ENCODE results near the gene TMEM170B.

TMEM170B gene

GRCh38 chr6:11628562-11628961 is 91.0 kb downstream of the TMEM170B start:
- no peaks in the 10 kb centered on the region for H3K79me2 ChIP-seq
- no peaks in the 10 kb centered on the region for H3K36me3 ChIP-seq (ENCODE audit: control insufficient read depth, insufficient read depth, low read length)
- H3K27ac ChIP-seq, result no peak overlapping the region
- no peaks in the 10 kb centered on the region for H3K9me3 ChIP-seq (ENCODE audit: control insufficient read depth, low read length)
- no peak for TF ChIP-seq CTCF (IDR thresholded peaks at IDR 0.05)
- H3K4me2 ChIP-seq (ENCODE audit: low read length), result no peak overlapping the region
- no peak overlapping the region for H2AFZ ChIP-seq
- peaks cover 5% of the 10 kb centered on the region for H3K4me1 ChIP-seq
- H3K27me3 ChIP-seq (ENCODE audit: control insufficient read depth, insufficient read depth, low read length), result no peaks in the 10 kb centered on the region
- H3K9ac ChIP-seq, result no peak overlapping the region
- H3K4me3 ChIP-seq (ENCODE audit: low read depth, low read length), result no peak overlapping the region

- H3K4me3 ChIP-seq (ENCODE audit: low read depth, low read length), result no peak overlapping the region
- no peak overlapping the region for H3K27ac ChIP-seq
These were observed 93.5 kb downstream of the TMEM170B start for GRCh38 chr6:11631008-11631407.

GRCh38 chr6:11631539-11631938 is 94.0 kb downstream of the TMEM170B start:
- Histone ChIP-seq H3K79me2 (no peaks in the 10 kb centered on the region), H3K27ac (no peak overlapping the region), H2AFZ (no peak overlapping the region), H3K9ac (no peak overlapping the region), H3K4me1 (no peaks in the 10 kb centered on the region), H3K36me3 (ENCODE audit: control insufficient read depth, insufficient read depth, low read length) (no peaks in the 10 kb centered on the region), H3K4me3 (ENCODE audit: low read depth, low read length) (no peak overlapping the region), H3K27me3 (ENCODE audit: control insufficient read depth, insufficient read depth, low read length) (no peaks in the 10 kb centered on the region), H3K9me3 (ENCODE audit: control insufficient read depth, low read length) (no peaks in the 10 kb centered on the region), H3K4me2 (ENCODE audit: low read length) (no peak overlapping the region)
- TF ChIP-seq CTCF (IDR thresholded peaks at IDR 0.05), result no peak

More at GRCh38 chr6:11631008-11631407, 93.5 kb downstream of the TMEM170B start:
- Histone ChIP-seq H3K9me3 (ENCODE audit: control insufficient read depth, low read length) (no peaks in the 10 kb centered on the region), H3K36me3 (ENCODE audit: control insufficient read depth, insufficient read depth, low read length) (no peaks in the 10 kb centered on the region), H2AFZ (no peak overlapping the region), H3K4me2 (ENCODE audit: low read length) (no peak overlapping the region), H3K9ac (no peak overlapping the region), H3K4me1 (no peaks in the 10 kb centered on the region), H3K27me3 (ENCODE audit: control insufficient read depth, insufficient read depth, low read length) (no peaks in the 10 kb centered on the region), H3K79me2 (no peaks in the 10 kb centered on the region)
- no peak for TF ChIP-seq CTCF (IDR thresholded peaks at IDR 0.05)

- Histone ChIP-seq H3K27me3 (ENCODE audit: control insufficient read depth, insufficient read depth, low read length) (no peaks in the 10 kb centered on the region), H2AFZ (no peak overlapping the region), H3K36me3 (ENCODE audit: control insufficient read depth, insufficient read depth, low read length) (no peaks in the 10 kb centered on the region), H3K4me3 (ENCODE audit: low read depth, low read length) (no peak overlapping the region), H3K4me2 (ENCODE audit: low read length) (no peak overlapping the region), H3K27ac (no peak overlapping the region), H3K9me3 (ENCODE audit: control insufficient read depth, low read length) (no peaks in the 10 kb centered on the region), H3K79me2 (no peaks in the 10 kb centered on the region), H3K9ac (no peak overlapping the region), H3K4me1 (no peaks in the 10 kb centered on the region)
- no peak for TF ChIP-seq CTCF (IDR thresholded peaks at IDR 0.05)
These were observed 94.7 kb downstream of the TMEM170B start for GRCh38 chr6:11632231-11632630.

- no peak overlapping the region for H3K4me3 ChIP-seq (ENCODE audit: low read depth, low read length)
- no peak overlapping the region for H3K27ac ChIP-seq
- no peaks in the 10 kb centered on the region for H3K27me3 ChIP-seq (ENCODE audit: control insufficient read depth, insufficient read depth, low read length)
- H3K9ac ChIP-seq, result no peak overlapping the region
- H3K9me3 ChIP-seq (ENCODE audit: control insufficient read depth, low read length), result no peaks in the 10 kb centered on the region
- H3K36me3 ChIP-seq (ENCODE audit: control insufficient read depth, insufficient read depth, low read length), result no peaks in the 10 kb centered on the region
- H3K79me2 ChIP-seq, result no peaks in the 10 kb centered on the region
- no peak overlapping the region for H2AFZ ChIP-seq
- H3K4me2 ChIP-seq (ENCODE audit: low read length), result no peak overlapping the region
- no peak for TF ChIP-seq CTCF (IDR thresholded peaks at IDR 0.05)
- H3K4me1 ChIP-seq, result no peaks in the 10 kb centered on the region
These were observed 95.4 kb downstream of the TMEM170B start for GRCh38 chr6:11632795-11633511.
